ENCODE measurements around the gene CNGB1.
A peak's percentile ranks its signal among the peaks of the same experiment; 100 is the strongest.

Gene CNGB1

GRCh38 chr16:57997176-57997527 is 26.2 kb upstream of the CNGB1 start:
- no peak for DNase-seq
- no peak overlapping the region for H3K4me3 ChIP-seq (ENCODE audit: control insufficient read depth in 1 of 7, extremely low read depth in 1 of 7, insufficient read depth in 4 of 7, low read depth in 2 of 7, low read length in 6 of 7)
- H3K27ac ChIP-seq (ENCODE audit: insufficient read depth in 1 of 2, low read depth in 1 of 2, low read length in 2 of 2, poor library complexity in 1 of 2, severe bottlenecking in 2 of 2), result no peak overlapping the region
- POLR2A ChIA-PET, result no interaction called here
- no peaks in the 10 kb centered on the region for H3K27me3 ChIP-seq (replicated peaks in 2 of 5; ENCODE audit: control insufficient read depth in 4 of 5, insufficient read depth in 5 of 5, low read length in 4 of 5)
- H3K4me1 ChIP-seq (ENCODE audit: control extremely low read depth in 1 of 4, control insufficient read depth in 4 of 4, insufficient read depth in 4 of 4, low read length in 3 of 4), result peaks cover 4 to 41% (median 36%) of the 10 kb centered on the region in 4 experiments
- H3K9me3 ChIP-seq (ENCODE audit: control extremely low read depth in 1 of 5, control insufficient read depth in 4 of 5, insufficient read depth in 2 of 5, low read depth in 1 of 5, low read length in 4 of 5), result no peaks in the 10 kb centered on the region
- WGBS (ENCODE audit: insufficient coverage), result 98% methylated on average over 35 of the region's 35 CpGs
- CTCF ChIA-PET, result interaction anchor here (7.0 to 7.7 kb wide), 2 partner anchors 90 to 98 kb away, joined by 32 to 61 read pairs; no protein-coding TSS in a partner anchor
- H3K36me3 ChIP-seq (ENCODE audit: control insufficient read depth in 4 of 4, insufficient read depth in 4 of 4, low read length in 3 of 4), result peaks cover 0 to 43% (median 21%) of the 10 kb centered on the region in 4 experiments

- Histone ChIP-seq H3K27me3 (replicated peaks in 2 of 5; ENCODE audit: control insufficient read depth in 4 of 5, insufficient read depth in 5 of 5, low read length in 4 of 5) (no peaks in the 10 kb centered on the region), H3K4me3 (ENCODE audit: control insufficient read depth in 1 of 7, extremely low read depth in 1 of 7, insufficient read depth in 4 of 7, low read depth in 2 of 7, low read length in 6 of 7) (no peak overlapping the region), H3K9me3 (ENCODE audit: control extremely low read depth in 1 of 5, control insufficient read depth in 4 of 5, insufficient read depth in 2 of 5, low read depth in 1 of 5, low read length in 4 of 5) (no peaks in the 10 kb centered on the region), H3K4me1 (ENCODE audit: control extremely low read depth in 1 of 4, control insufficient read depth in 4 of 4, insufficient read depth in 4 of 4, low read length in 3 of 4) (peaks cover 4 to 36% (median 31%) of the 10 kb centered on the region in 4 experiments), H3K36me3 (ENCODE audit: control insufficient read depth in 4 of 4, insufficient read depth in 4 of 4, low read length in 3 of 4) (peaks cover 0 to 43% (median 21%) of the 10 kb centered on the region in 4 experiments), H3K27ac (ENCODE audit: insufficient read depth in 1 of 2, low read depth in 1 of 2, low read length in 2 of 2, poor library complexity in 1 of 2, severe bottlenecking in 2 of 2) (no peak overlapping the region)
- 98% methylated on average over 61 of the region's 62 CpGs for WGBS (ENCODE audit: insufficient coverage)
- POLR2A ChIA-PET, result no interaction called here
- CTCF ChIA-PET, result interaction anchor here (1.1 to 7.7 kb wide), 3 partner anchors 16 to 97 kb away, joined by 3 to 61 read pairs (median 32); no protein-coding TSS in a partner anchor
- DNase-seq, result no peak
These were observed 25.7 kb upstream of the CNGB1 start for GRCh38 chr16:57996406-57997175.

- POLR2A ChIA-PET, result no interaction called here
- Histone ChIP-seq H3K9me3 (ENCODE audit: control extremely low read depth in 1 of 5, control insufficient read depth in 4 of 5, insufficient read depth in 2 of 5, low read depth in 1 of 5, low read length in 4 of 5) (no peaks in the 10 kb centered on the region), H3K4me1 (ENCODE audit: control extremely low read depth in 1 of 4, control insufficient read depth in 4 of 4, insufficient read depth in 4 of 4, low read length in 3 of 4) (peaks cover 4 to 33% (median 27%) of the 10 kb centered on the region in 4 experiments), H3K4me3 (ENCODE audit: control insufficient read depth in 1 of 7, extremely low read depth in 1 of 7, insufficient read depth in 4 of 7, low read depth in 2 of 7, low read length in 6 of 7) (no peak overlapping the region), H3K27me3 (replicated peaks in 2 of 5; ENCODE audit: control insufficient read depth in 4 of 5, insufficient read depth in 5 of 5, low read length in 4 of 5) (no peaks in the 10 kb centered on the region), H3K36me3 (ENCODE audit: control insufficient read depth in 4 of 4, insufficient read depth in 4 of 4, low read length in 3 of 4) (peaks cover 0 to 43% (median 21%) of the 10 kb centered on the region in 4 experiments), H3K27ac (ENCODE audit: insufficient read depth in 1 of 2, low read depth in 1 of 2, low read length in 2 of 2, poor library complexity in 1 of 2, severe bottlenecking in 2 of 2) (no peak overlapping the region)
- 95% methylated on average over 16 of the region's 18 CpGs for WGBS (ENCODE audit: insufficient coverage)
- no peak for DNase-seq
- CTCF ChIA-PET, result interaction anchor here (0.5 to 3.8 kb wide), 4 partner anchors 16 to 193 kb away, joined by 3 to 18 read pairs (median 3); no protein-coding TSS in a partner anchor
These were observed 24.9 kb upstream of the CNGB1 start for GRCh38 chr16:57995721-57996405.

DNA sequence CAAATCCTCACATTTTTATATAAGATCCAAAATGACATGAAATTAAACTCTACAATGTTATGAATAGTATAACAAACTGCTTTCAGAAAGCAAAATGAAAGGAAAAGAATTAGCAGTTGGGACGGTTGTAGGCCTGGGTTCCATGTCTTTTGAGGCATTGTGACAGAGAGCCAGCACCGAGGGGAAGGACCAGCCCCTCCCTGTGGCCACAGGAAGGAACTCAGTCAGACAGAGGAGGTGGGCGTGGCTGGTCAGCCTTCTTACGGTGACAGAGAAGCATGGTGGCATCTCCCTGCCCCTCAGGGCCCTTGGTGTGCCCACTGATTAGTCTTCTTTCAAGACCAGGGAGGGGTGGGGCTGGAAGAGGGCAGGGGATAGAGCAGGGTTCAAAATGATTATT is 23.9 kb upstream of the CNGB1 start:
- H3K4me3 ChIP-seq (ENCODE audit: control insufficient read depth in 1 of 7, extremely low read depth in 1 of 7, insufficient read depth in 4 of 7, low read depth in 2 of 7, low read length in 6 of 7), result no peak overlapping the region
- no peaks in the 10 kb centered on the region for H3K27me3 ChIP-seq (replicated peaks in 2 of 5; ENCODE audit: control insufficient read depth in 4 of 5, insufficient read depth in 5 of 5, low read length in 4 of 5)
- H3K36me3 ChIP-seq (ENCODE audit: control insufficient read depth in 4 of 4, insufficient read depth in 4 of 4, low read length in 3 of 4), result peaks cover 0 to 43% (median 21%) of the 10 kb centered on the region in 4 experiments
- no peak overlapping the region for H3K27ac ChIP-seq (ENCODE audit: insufficient read depth in 1 of 2, low read depth in 1 of 2, low read length in 2 of 2, poor library complexity in 1 of 2, severe bottlenecking in 2 of 2)
- ChIA-PET POLR2A (no interaction called here), CTCF (interaction anchor here (0.5 to 3.8 kb wide), 3 partner anchors 26 to 94 kb away, joined by 3 to 18 read pairs (median 3); no protein-coding TSS in a partner anchor)
- no peaks in the 10 kb centered on the region for H3K9me3 ChIP-seq (ENCODE audit: control extremely low read depth in 1 of 5, control insufficient read depth in 4 of 5, insufficient read depth in 2 of 5, low read depth in 1 of 5, low read length in 4 of 5)
- H3K4me1 ChIP-seq (ENCODE audit: control extremely low read depth in 1 of 4, control insufficient read depth in 4 of 4, insufficient read depth in 4 of 4, low read length in 3 of 4), result peaks cover 4 to 28% (median 23%) of the 10 kb centered on the region in 4 experiments
- 3% methylated on average over 4 of the region's 4 CpGs for WGBS (ENCODE audit: insufficient coverage)
- DNase-seq, result peak; percentile 69 to 84 (median 83)

DNA sequence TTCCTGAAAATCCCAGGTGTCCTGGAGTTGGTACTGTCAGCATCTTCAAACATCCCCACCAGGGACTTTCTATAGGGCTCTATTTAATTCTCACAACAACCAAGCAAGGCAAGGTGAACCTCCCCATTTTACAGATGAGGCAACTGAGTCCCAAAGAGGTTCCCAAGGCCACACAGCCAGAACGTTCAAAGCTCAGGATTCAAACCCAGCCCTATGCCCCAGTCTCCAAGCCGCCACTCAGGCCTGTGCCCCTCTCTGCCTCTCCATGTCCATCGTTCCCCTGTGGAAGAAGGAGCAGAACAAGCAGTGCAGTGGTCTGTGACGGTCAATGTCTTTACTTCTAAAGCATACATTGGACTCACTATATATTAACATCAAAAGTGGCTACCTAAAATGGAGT is 23.4 kb upstream of the CNGB1 start:
- no peak overlapping the region for H3K27ac ChIP-seq (ENCODE audit: insufficient read depth in 1 of 2, low read depth in 1 of 2, low read length in 2 of 2, poor library complexity in 1 of 2, severe bottlenecking in 2 of 2)
- no peak for DNase-seq
- POLR2A ChIA-PET, result no interaction called here
- no peaks in the 10 kb centered on the region for H3K27me3 ChIP-seq (replicated peaks in 2 of 5; ENCODE audit: control insufficient read depth in 4 of 5, insufficient read depth in 5 of 5, low read length in 4 of 5)
- H3K4me3 ChIP-seq (ENCODE audit: control insufficient read depth in 1 of 7, extremely low read depth in 1 of 7, insufficient read depth in 4 of 7, low read depth in 2 of 7, low read length in 6 of 7), result no peak overlapping the region
- CTCF ChIA-PET, result interaction anchor here (0.8 to 3.8 kb wide), 4 partner anchors 14 to 413 kb away, joined by 3 to 18 read pairs (median 3); no protein-coding TSS in a partner anchor
- no peaks in the 10 kb centered on the region for H3K9me3 ChIP-seq (ENCODE audit: control extremely low read depth in 1 of 5, control insufficient read depth in 4 of 5, insufficient read depth in 2 of 5, low read depth in 1 of 5, low read length in 4 of 5)
- 100% methylated on average over 2 of the region's 4 CpGs for WGBS (ENCODE audit: insufficient coverage)
- H3K4me1 ChIP-seq (ENCODE audit: control extremely low read depth in 1 of 4, control insufficient read depth in 4 of 4, insufficient read depth in 4 of 4, low read length in 3 of 4), result peaks cover 3 to 24% (median 19%) of the 10 kb centered on the region in 4 experiments
- peaks cover 0 to 43% (median 21%) of the 10 kb centered on the region in 4 experiments for H3K36me3 ChIP-seq (ENCODE audit: control insufficient read depth in 4 of 4, insufficient read depth in 4 of 4, low read length in 3 of 4)

DNA sequence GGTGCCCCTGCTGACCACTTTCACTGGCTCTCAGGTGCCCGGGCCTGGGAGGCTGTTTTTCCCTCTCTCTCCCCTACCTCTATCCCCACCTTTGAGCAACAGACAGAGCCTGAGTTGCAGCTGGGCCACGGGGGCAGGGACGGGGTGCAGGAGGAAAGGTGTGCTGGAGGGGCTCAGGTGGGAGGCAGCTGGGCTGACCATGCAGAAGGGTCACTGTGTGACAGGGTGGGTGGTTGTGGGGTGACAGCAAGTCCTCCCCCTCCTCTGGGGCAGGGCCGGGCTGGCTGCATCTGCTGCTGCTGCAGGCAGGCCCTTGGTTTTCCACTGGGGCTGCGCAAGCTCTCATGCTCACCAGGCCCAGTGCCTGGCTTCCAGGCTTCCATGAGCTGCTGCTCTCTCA is 23.0 kb upstream of the CNGB1 start:
- no peak for DNase-seq
- CTCF ChIA-PET, result interaction anchor here (0.8 to 3.8 kb wide), 4 partner anchors 14 to 412 kb away, joined by 3 to 18 read pairs (median 3); no protein-coding TSS in a partner anchor
- POLR2A ChIA-PET, result no interaction called here
- no peak overlapping the region for H3K4me3 ChIP-seq (ENCODE audit: control insufficient read depth in 1 of 7, extremely low read depth in 1 of 7, insufficient read depth in 4 of 7, low read depth in 2 of 7, low read length in 6 of 7)
- no peak overlapping the region for H3K27ac ChIP-seq (ENCODE audit: insufficient read depth in 1 of 2, low read depth in 1 of 2, low read length in 2 of 2, poor library complexity in 1 of 2, severe bottlenecking in 2 of 2)
- H3K4me1 ChIP-seq (ENCODE audit: control extremely low read depth in 1 of 4, control insufficient read depth in 4 of 4, insufficient read depth in 4 of 4, low read length in 3 of 4), result peaks cover 0 to 19% (median 14%) of the 10 kb centered on the region in 4 experiments
- peaks cover 0 to 43% (median 21%) of the 10 kb centered on the region in 4 experiments for H3K36me3 ChIP-seq (ENCODE audit: control insufficient read depth in 4 of 4, insufficient read depth in 4 of 4, low read length in 3 of 4)
- WGBS (ENCODE audit: insufficient coverage), result 100% methylated on average over 2 of the region's 5 CpGs
- H3K9me3 ChIP-seq (ENCODE audit: control extremely low read depth in 1 of 5, control insufficient read depth in 4 of 5, insufficient read depth in 2 of 5, low read depth in 1 of 5, low read length in 4 of 5), result no peaks in the 10 kb centered on the region
- no peaks in the 10 kb centered on the region for H3K27me3 ChIP-seq (replicated peaks in 2 of 5; ENCODE audit: control insufficient read depth in 4 of 5, insufficient read depth in 5 of 5, low read length in 4 of 5)
